A549 (cell line): ENCODE measurements around the gene PNPLA3. TPM values are rescaled to one million over a fixed set of nuclear protein-coding genes. Genes with fewer than 3 reads are reported as not detected.

Source experiments
- ATAC-seq, 2 experiments: fragments of 200-7000 bp in 1 of 2; fragments of >200 bp in 1 of 2; cut with Nextera tagmentation in 1 of 2; cut with Tn5 transposase in 1 of 2; 3 replicates each; pipeline versions ENCODE4 v1.8.0 to v1.9.1; 2018 to 2020; ENCODE audit warnings: mild to moderate bottlenecking in 1 of 2, moderate library complexity in 1 of 2
- CTCF ChIA-PET: fragments of 300-600 bp; sonication (Branson Sonifier 250); formaldehyde crosslinking; extraction: SDS; loops from one replicate; lab custom pipeline; 2021; ENCODE audit warnings: antibody characterized with exemption, inconsistent platforms; lab: Yijun Ruan, JAX
- POLR2A ChIA-PET: fragments of 350-600 bp; formaldehyde crosslinking; extraction: SDS; loops from one replicate; lab custom pipeline; 2021; ENCODE audit warnings: antibody characterized with exemption, inconsistent platforms; lab: Yijun Ruan, JAX
- DNase-seq, 2 experiments: peaks; one replicate each; pipeline versions ENCODE4 v3.0.0 to v3.0.0-alpha.2; 2011 to 2016; ENCODE audit warnings: low read depth in 1 of 2, low spot score in 1 of 2
- FAIRE-seq: peaks from 2 replicates; lab custom pipeline; 2011; peaks lifted over from hg19 to GRCh38; lab: Jason Lieb, UNC
- H3K27ac ChIP-seq, 2 experiments: fragments of >200 bp; sonication (Bioruptor Twin); formaldehyde crosslinking; 3 replicates each; pipeline ENCODE4 v1.5.1; 2016 to 2017
- H3K4me1 ChIP-seq: fragments of >200 bp; sonication (Bioruptor Twin); formaldehyde crosslinking; 3 replicates; pipeline ENCODE4 v1.6.1; 2016
- H3K4me2 ChIP-seq: fragments of >200 bp; sonication (Bioruptor Twin); formaldehyde crosslinking; 3 replicates; pipeline ENCODE4 v1.6.1; 2016
- H3K4me3 ChIP-seq: fragments of >200 bp; sonication (Bioruptor Twin); formaldehyde crosslinking; 3 replicates; pipeline ENCODE4 v1.5.1; 2016
- H3K9me3 ChIP-seq: fragments of >200 bp; sonication (Bioruptor Twin); formaldehyde crosslinking; 3 replicates; pipeline ENCODE4 v1.6.1; 2016
- ATOH8 ChIP-seq: fragments of 250-450 bp; sonication (Bioruptor Pico); IDR thresholded peaks from 2 replicates; pipeline ENCODE4 v1.5.0; 2020; ENCODE audit warnings: low read depth, mild to moderate bottlenecking, moderate library complexity
- BCL3 ChIP-seq: fragments of >200 bp; sonication (Bioruptor Twin); formaldehyde crosslinking; IDR thresholded peaks from 3 replicates; pipeline ENCODE4 v1.6.1; 2016
- BHLHE40 ChIP-seq: IDR thresholded peaks from 2 replicates; pipeline ENCODE4 v1.6.1; 2012; ENCODE audit warnings: low read depth, low read length, inconsistent platforms
- CBX2 ChIP-seq: fragments of 200-600 bp; sonication (generic); IDR thresholded peaks from 2 replicates; pipeline ENCODE4 v1.6.1; 2016; ENCODE audit warnings: low read depth, mild to moderate bottlenecking, borderline replicate concordance
- CBX8 ChIP-seq: fragments of 200-600 bp; sonication (generic); IDR thresholded peaks from 2 replicates; pipeline ENCODE4 v1.6.1; 2016
- EHF ChIP-seq: fragments of 250-450 bp; sonication (Bioruptor Pico); IDR thresholded peaks from 2 replicates; pipeline ENCODE4 v1.5.0; 2020; ENCODE audit warnings: mild to moderate bottlenecking
- EHMT2 ChIP-seq: fragments of 200-600 bp; sonication (generic); IDR thresholded peaks from 2 replicates; pipeline ENCODE4 v1.6.1; 2016; ENCODE audit warnings: antibody characterized with exemption, low read depth, mild to moderate bottlenecking, moderate library complexity
- ESRRA ChIP-seq: fragments of 150-350 bp; IDR thresholded peaks from 2 replicates; pipeline ENCODE4 v1.6.1; 2014; ENCODE audit warnings: mild to moderate bottlenecking, low read length, borderline replicate concordance
- FOSL2 ChIP-seq, 2 experiments: fragments of 450-650 bp in 1 of 2; fragments of >200 bp in 1 of 2; sonication (Bioruptor Twin) in 1 of 2; formaldehyde crosslinking; IDR thresholded peaks; 2 replicates each; pipeline versions ENCODE4 v1.5.0 to v1.6.1; 2016 to 2020; ENCODE audit warnings: mild to moderate bottlenecking in 1 of 2, moderate library complexity in 1 of 2
- FOXS1 ChIP-seq: fragments of 250-450 bp; sonication (Bioruptor Pico); IDR thresholded peaks from 2 replicates; pipeline ENCODE4 v1.5.0; 2020; ENCODE audit warnings: mild to moderate bottlenecking, moderate library complexity
- HEYL ChIP-seq: fragments of 250-450 bp; sonication (Bioruptor Pico); IDR thresholded peaks from 2 replicates; pipeline ENCODE4 v1.8.0; 2021; ENCODE audit warnings: mild to moderate bottlenecking, moderate library complexity
- MAX ChIP-seq: IDR thresholded peaks from 2 replicates; pipeline ENCODE4 v1.6.1; 2012
- MAZ ChIP-seq: fragments of 150-350 bp; IDR thresholded peaks from 2 replicates; pipeline ENCODE4 v1.6.1; 2014; ENCODE audit warnings: antibody characterized with exemption, low read depth, low read length, borderline replicate concordance
- RCOR1 ChIP-seq: fragments of 150-350 bp; IDR thresholded peaks from 2 replicates; pipeline ENCODE4 v1.6.1; 2014; ENCODE audit warnings: antibody characterized with exemption, low read length, low read depth
- REST ChIP-seq: fragments of 200-600 bp; sonication (generic); IDR thresholded peaks from 2 replicates; pipeline ENCODE4 v1.6.1; 2016; ENCODE audit warnings: antibody characterized with exemption, mild to moderate bottlenecking, moderate library complexity
- RFX5 ChIP-seq: fragments of 450-650 bp; IDR thresholded peaks from 2 replicates; pipeline ENCODE4 v1.7.1; 2014; ENCODE audit warnings: antibody characterized with exemption, mild to moderate bottlenecking, moderate library complexity
- SMC3 ChIP-seq: fragments of >200 bp; sonication (Bioruptor Twin); formaldehyde crosslinking; IDR thresholded peaks from 3 replicates; pipeline ENCODE4 v1.6.1; 2018; ENCODE audit warnings: inconsistent platforms
- SREBF2 ChIP-seq: fragments of 450-650 bp; IDR thresholded peaks from 2 replicates; pipeline ENCODE4 v1.6.1; 2014; ENCODE audit warnings: mild to moderate bottlenecking, moderate library complexity
- TP53 ChIP-seq: fragments of 250-450 bp; sonication (Bioruptor Pico); IDR thresholded peaks from 2 replicates; pipeline ENCODE4 v1.5.0; 2021; ENCODE audit warnings: mild to moderate bottlenecking, moderate library complexity
- ZC3H11A ChIP-seq: fragments of 450-650 bp; IDR thresholded peaks from 2 replicates; pipeline ENCODE4 v1.6.1; 2014; ENCODE audit warnings: antibody characterized with exemption, mild to moderate bottlenecking
- ZFP36 ChIP-seq: fragments of 450-650 bp; IDR thresholded peaks from 2 replicates; pipeline ENCODE4 v1.6.1; 2014; ENCODE audit warnings: borderline replicate concordance; ENCODE audit not compliant: partially characterized antibody
- WGBS: methylation state at CpG from one replicate; pipeline ENCODE4 v1.1.6; 2017; ENCODE audit errors: missing lambda C conversion rate; 5-methylcytosine and 5-hydroxymethylcytosine counted together
- polyA plus RNA-seq, 4 experiments: library from polyadenylated mRNA; depleted of rRNA in 3 of 4; stranded (reverse); fragments of >200 nt; fragmentation: RNase III in 1 of 4; extraction: RNeasy Plus Mini Kit Qiagen cat#74134 plus additional on column Dnase treatment in 1 of 4; gene quantifications; 2 replicates in 3 of 4; 3 replicates in 1 of 4; pipeline ENCODE4 v1.2.3, GENCODE V29; 2011 to 2017
- TF ChIP-seq, protein P1 (sequence below): fragments of >200 bp; sonication (Bioruptor Twin); formaldehyde crosslinking; IDR thresholded peaks from 2 replicates; pipeline ENCODE4 v1.6.1; 2016

The PNPLA3 gene
- polyA plus RNA-seq, 2 of the 4 experiments (the other 2 are of a cell fraction), result 1.3 to 1.8 TPM

DNA sequence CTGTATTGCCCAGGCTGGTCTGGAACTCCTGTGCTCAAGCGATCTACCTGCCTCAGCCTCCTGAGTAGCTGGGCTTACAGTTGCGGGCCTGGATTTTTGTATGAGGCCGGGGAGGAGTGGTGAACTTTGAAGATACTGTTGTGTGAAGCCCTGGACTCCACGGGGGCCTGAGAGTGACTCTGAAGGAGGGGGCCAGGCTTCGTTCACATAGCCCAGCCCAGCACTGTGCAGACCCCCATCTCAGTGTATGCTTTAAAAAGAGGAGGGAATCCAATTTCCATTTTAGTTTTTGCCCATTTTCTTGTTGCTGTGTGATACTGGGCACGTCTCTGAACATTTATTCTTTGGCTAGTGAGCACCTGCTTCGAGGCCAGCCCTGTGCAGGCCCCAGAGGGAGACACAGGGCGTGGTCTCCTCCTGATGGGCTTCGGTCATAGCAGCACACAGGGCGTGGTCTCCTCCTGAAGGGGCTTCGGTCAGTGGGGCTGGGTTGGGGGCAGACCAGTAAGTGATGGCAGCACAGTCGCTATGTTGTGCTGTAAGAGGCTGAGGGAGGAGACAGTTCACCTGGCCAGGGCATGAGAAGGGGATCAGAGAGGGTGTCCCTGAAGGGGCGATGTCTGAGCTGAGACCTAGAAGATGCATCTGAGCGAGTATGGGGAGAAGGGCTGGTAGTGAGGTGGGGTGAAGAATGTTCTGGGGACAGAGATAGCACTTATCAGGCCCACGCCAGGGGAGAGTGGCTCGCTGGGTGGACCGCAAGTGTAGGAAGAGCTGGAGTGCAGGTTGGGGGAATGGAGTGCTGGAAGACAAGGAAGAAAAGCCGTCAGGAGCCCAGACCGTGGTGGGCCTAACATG is 45.6 kb downstream of the PNPLA3 start:
- DNase-seq (no peak), FAIRE-seq (no peak), ATAC-seq (no peak)
- CTCF ChIA-PET, result no interaction called here
- POLR2A ChIA-PET, result no interaction called here
- Histone ChIP-seq H3K4me3 (no peak overlapping the region), H3K9me3 (no peaks in the 10 kb centered on the region), H3K27ac (no peak overlapping the region), H3K4me2 (no peak overlapping the region), H3K4me1 (no peaks in the 10 kb centered on the region)
- WGBS, result 85% methylated on average over 16 of the region's 19 CpGs
- TF ChIP-seq HEYL (no peak), EHF (CRISPR knock-in tag) (no peak), TP53 (CRISPR knock-in tag) (no peak), MAZ (no peak), BHLHE40 (no peak), BCL3 (no peak), ESRRA (no peak), ZC3H11A (no peak), SREBF2 (no peak), ATOH8 (no peak), RCOR1 (no peak), MAX (no peak), FOXS1 (CRISPR knock-in tag) (no peak)

DNA sequence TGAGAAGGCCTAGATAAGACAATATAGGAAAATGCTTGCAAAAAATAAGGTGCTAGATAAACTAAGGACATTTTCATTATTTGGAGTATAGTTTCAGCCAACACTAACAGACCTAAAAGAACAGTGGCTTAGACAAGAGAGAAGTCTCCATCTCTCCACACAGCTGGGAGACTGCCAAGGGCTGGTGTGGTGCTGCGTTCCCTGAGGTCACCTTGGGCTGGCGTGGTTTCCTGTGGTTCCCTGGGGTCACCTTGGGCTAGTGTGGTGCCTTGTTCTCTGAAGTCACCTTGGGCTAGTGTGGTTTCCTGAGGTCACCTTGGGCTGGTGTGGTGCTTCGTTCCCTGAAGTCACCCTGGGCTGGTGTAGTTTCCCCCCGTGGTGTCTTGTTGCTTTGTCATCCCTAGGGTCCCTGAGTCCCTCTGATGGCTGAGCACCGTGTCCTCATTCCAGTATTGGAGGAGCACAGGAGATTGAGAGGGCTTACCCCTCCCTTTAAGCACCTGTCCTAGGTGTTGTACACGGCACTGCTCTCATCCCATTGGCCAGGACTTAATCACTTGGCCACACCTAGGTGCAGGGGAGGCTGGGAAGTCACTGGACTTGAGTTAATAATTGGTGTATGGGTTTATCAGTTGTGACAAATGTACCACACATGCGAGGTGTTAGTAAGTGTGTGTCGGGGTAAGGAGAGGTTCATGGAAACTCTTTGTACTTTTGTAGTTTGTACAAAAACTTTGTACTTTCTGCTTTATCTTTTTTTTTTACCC is 46.6 kb downstream of the PNPLA3 start:
- POLR2A ChIA-PET, result no interaction called here
- FAIRE-seq (no peak), DNase-seq (no peak)

More for the DNA sequence above, 46.6 kb downstream of the PNPLA3 start:
- H3K27ac ChIP-seq, result no peak overlapping the region
- H3K9me3 ChIP-seq, result no peaks in the 10 kb centered on the region
- WGBS, result 92% methylated on average over 8 of the region's 8 CpGs
- no peak for ATAC-seq
- CTCF ChIA-PET, result no interaction called here
- no peak overlapping the region for H3K4me2 ChIP-seq
- no peak for TF ChIP-seq FOSL2 (IDR thresholded peaks at IDR 0.05)
- no peak for TF ChIP-seq FOSL2 (CRISPR knock-in tag; IDR thresholded peaks at IDR 0.05)
- no peak for TF ChIP-seq RCOR1
- TF ChIP-seq CBX8, result no peak
- TF ChIP-seq RFX5, result no peak
- no peak for TF ChIP-seq BCL3
- TF ChIP-seq EHMT2, result no peak
- no peak for TF ChIP-seq SMC3
- no peak for TF ChIP-seq REST
- no peak for TF ChIP-seq CBX2
- no peak for TF ChIP-seq ZFP36
- TF ChIP-seq, protein P1, sequence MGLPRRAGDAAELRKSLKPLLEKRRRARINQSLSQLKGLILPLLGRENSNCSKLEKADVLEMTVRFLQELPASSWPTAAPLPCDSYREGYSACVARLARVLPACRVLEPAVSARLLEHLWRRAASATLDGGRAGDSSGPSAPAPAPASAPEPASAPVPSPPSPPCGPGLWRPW, result no peak
- TF ChIP-seq EHF (CRISPR knock-in tag), result no peak
- H3K4me1 ChIP-seq, result no peaks in the 10 kb centered on the region
- no peak overlapping the region for H3K4me3 ChIP-seq
